ENCODE measurements around the gene PRKCE.

GRCh38 chr2:46146866-46147502 is 495.5 kb downstream of the PRKCE start:
- TF ChIP-seq, protein P1, sequence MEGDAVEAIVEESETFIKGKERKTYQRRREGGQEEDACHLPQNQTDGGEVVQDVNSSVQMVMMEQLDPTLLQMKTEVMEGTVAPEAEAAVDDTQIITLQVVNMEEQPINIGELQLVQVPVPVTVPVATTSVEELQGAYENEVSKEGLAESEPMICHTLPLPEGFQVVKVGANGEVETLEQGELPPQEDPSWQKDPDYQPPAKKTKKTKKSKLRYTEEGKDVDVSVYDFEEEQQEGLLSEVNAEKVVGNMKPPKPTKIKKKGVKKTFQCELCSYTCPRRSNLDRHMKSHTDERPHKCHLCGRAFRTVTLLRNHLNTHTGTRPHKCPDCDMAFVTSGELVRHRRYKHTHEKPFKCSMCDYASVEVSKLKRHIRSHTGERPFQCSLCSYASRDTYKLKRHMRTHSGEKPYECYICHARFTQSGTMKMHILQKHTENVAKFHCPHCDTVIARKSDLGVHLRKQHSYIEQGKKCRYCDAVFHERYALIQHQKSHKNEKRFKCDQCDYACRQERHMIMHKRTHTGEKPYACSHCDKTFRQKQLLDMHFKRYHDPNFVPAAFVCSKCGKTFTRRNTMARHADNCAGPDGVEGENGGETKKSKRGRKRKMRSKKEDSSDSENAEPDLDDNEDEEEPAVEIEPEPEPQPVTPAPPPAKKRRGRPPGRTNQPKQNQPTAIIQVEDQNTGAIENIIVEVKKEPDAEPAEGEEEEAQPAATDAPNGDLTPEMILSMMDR (conservative IDR thresholded peaks at IDR 0.05 in 1 of 2, IDR thresholded peaks at IDR 0.05 in 1 of 2; ENCODE audit: extremely low read depth in 1 of 2, insufficient read depth in 1 of 2, low read depth in 1 of 2, low read length in 2 of 2): no peak
- TF ChIP-seq EZH2 (IDR thresholded peaks at IDR 0.05; ENCODE audit: borderline replicate concordance, low read length): no peak

Measured in mammary epithelial cell (primary cell).